Activated CD8-positive, alpha-beta memory T cell treated with anti-CD3 and anti-CD28 coated beads for 48 hours (primary cell): Measurements from ENCODE around the gene FOXO1.

Experiments used
- DNase-seq, 3 experiments: peaks; one replicate each; pipeline ENCODE4 v3.0.0-alpha.2; 2020; ENCODE audit warnings: low read depth in 2 of 3, low spot score in 2 of 3

Gene FOXO1

GRCh38 chr13:40640202-40640601, 26.2 kb downstream of the FOXO1 start:
- DNase-seq, result no peak

GRCh38 chr13:40639221-40639681, 27.2 kb downstream of the FOXO1 start:
- no peak for DNase-seq

- DNase-seq, result no peak
These were observed 28.8 kb downstream of the FOXO1 start for GRCh38 chr13:40637643-40638042.

- no peak for DNase-seq
These were observed 31.0 kb downstream of the FOXO1 start for GRCh38 chr13:40635315-40635995.

- DNase-seq, result no peak
These were observed 33.5 kb downstream of the FOXO1 start for GRCh38 chr13:40632915-40633314.

GRCh38 chr13:40631605-40632004, 34.8 kb downstream of the FOXO1 start:
- DNase-seq, result no peak

GRCh38 chr13:40629678-40630384, 36.6 kb downstream of the FOXO1 start:
- no peak for DNase-seq

- DNase-seq, result no peak
These were observed 39.5 kb downstream of the FOXO1 start for GRCh38 chr13:40626977-40627376.

GRCh38 chr13:40626561-40626960, 39.9 kb downstream of the FOXO1 start:
- no peak for DNase-seq

GRCh38 chr13:40624986-40625385, 41.5 kb downstream of the FOXO1 start:
- DNase-seq, result no peak

GRCh38 chr13:40624383-40624782, 42.1 kb downstream of the FOXO1 start:
- no peak for DNase-seq

GRCh38 chr13:40622761-40623160, 43.7 kb downstream of the FOXO1 start:
- DNase-seq, result no peak

GRCh38 chr13:40622246-40622645, 44.2 kb downstream of the FOXO1 start:
- no peak for DNase-seq

GRCh38 chr13:40619479-40619814, 47.0 kb downstream of the FOXO1 start:
- DNase-seq, result no peak

- no peak for DNase-seq
These were observed 47.6 kb downstream of the FOXO1 start for GRCh38 chr13:40618581-40619478.

GRCh38 chr13:40617801-40618356, 48.6 kb downstream of the FOXO1 start:
- DNase-seq, result no peak

- no peak for DNase-seq
These were observed 50.8 kb downstream of the FOXO1 start for GRCh38 chr13:40615619-40616018.

- DNase-seq, result no peak
These were observed 52.5 kb downstream of the FOXO1 start for GRCh38 chr13:40613914-40614313.

GRCh38 chr13:40613192-40613818, 53.1 kb downstream of the FOXO1 start:
- DNase-seq, result peak in 1 of 3 experiments; percentile 25

- DNase-seq, result no peak
These were observed 54.4 kb downstream of the FOXO1 start for GRCh38 chr13:40612041-40612440.

GRCh38 chr13:40611635-40612034, 54.8 kb downstream of the FOXO1 start:
- DNase-seq, result no peak
